Activated naive CD4-positive, alpha-beta T cell treated with anti-CD3 and anti-CD28 coated beads, Interleukin-2, amount 50 U/mL, for 24 hours (primary cell): Measurements from ENCODE around the gene ADCY5.

Experiments used
- H3K27ac Mint-ChIP-seq: one replicate; pipeline ENCODE4 v1.8.0; 2021; ENCODE audit warnings: mild to moderate bottlenecking, mixed read lengths
- H3K27me3 Mint-ChIP-seq: one replicate; pipeline ENCODE4 v1.8.0; 2021; ENCODE audit warnings: mixed read lengths
- H3K36me3 Mint-ChIP-seq: one replicate; pipeline ENCODE4 v1.8.0; 2021; ENCODE audit warnings: mixed read lengths
- H3K4me1 Mint-ChIP-seq: one replicate; pipeline ENCODE4 v1.8.0; 2021; ENCODE audit warnings: mixed read lengths
- H3K4me3 Mint-ChIP-seq: one replicate; pipeline ENCODE4 v1.8.0; 2021; ENCODE audit warnings: mild to moderate bottlenecking, mixed read lengths
- H3K9me3 Mint-ChIP-seq: one replicate; pipeline ENCODE4 v1.8.0; 2021; ENCODE audit warnings: mixed read lengths

Gene ADCY5

DNA sequence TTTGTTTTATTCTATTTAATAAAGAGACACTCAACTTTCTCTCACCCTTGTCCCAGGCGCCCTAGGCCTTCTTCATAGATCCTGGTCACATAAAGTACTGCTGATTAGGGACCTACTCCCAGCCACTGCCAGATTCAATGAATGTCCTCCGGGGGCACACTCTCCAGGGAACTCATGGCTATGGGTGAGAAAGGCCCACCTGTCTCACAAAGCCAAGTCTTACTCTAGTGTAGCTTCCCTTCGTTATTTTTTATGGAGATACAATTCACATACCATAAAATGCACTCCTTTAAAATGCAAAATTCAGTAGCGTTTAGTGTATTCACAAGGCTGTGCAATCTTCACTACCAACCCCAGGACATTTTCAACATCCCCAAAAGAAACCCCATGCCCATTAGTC, 87.8 kb downstream of the ADCY5 start:
- Mint-ChIP-seq H3K36me3 (no peaks in the 10 kb centered on the region), H3K27me3 (no peaks in the 10 kb centered on the region)

DNA sequence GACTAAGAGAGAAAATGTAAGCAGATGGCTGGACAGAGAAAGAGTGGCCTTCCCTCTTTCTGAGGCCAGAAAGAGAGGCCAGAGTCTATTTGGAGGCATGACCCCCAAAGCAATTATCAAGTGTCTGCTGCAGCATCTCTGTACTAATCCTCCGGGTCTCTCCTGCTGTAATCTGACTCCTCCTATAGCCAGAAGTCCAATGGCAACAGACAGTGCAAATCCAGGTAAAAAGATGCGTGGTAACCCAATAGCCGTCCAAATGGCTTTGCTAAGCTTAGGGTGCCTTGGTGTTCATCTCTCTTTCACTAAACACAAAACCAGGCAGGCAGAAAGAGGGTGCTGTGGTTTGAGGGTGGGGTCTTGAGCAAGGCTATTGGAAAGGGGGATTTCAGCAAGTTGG, 91.6 kb downstream of the ADCY5 start:
- no peaks in the 10 kb centered on the region for H3K9me3 Mint-ChIP-seq
- H3K4me1 Mint-ChIP-seq: no peaks in the 10 kb centered on the region
- no peaks in the 10 kb centered on the region for H3K36me3 Mint-ChIP-seq
- H3K27me3 Mint-ChIP-seq: peaks cover 3% of the 10 kb centered on the region
- H3K4me3 Mint-ChIP-seq: no peak overlapping the region
- no peak overlapping the region for H3K27ac Mint-ChIP-seq

More for the DNA sequence above, 87.8 kb downstream of the ADCY5 start:
- Mint-ChIP-seq H3K4me3 (no peak overlapping the region), H3K4me1 (no peaks in the 10 kb centered on the region), H3K9me3 (no peaks in the 10 kb centered on the region), H3K27ac (no peak overlapping the region)

DNA sequence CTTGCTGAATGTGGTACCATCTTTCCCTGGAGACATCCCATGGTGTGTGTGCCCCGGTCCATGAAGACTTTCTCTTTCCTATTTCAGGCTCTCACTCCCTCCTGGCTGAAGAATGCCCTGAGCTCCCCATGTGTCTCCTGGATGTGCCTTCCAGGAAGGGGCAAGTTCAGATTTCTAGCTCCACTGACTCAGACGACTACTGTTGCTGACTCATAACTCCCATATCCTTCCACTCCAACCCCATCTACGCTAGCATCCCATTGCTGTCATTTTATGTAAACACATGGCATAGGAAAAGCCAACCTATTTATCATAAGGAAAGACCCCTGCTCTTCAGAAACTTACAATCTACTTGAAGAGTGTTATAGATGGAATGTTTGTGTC, 95.0 kb downstream of the ADCY5 start:
- peaks cover 12% of the 10 kb centered on the region for H3K27me3 Mint-ChIP-seq
- H3K36me3 Mint-ChIP-seq: no peaks in the 10 kb centered on the region
- no peak overlapping the region for H3K4me3 Mint-ChIP-seq
- no peaks in the 10 kb centered on the region for H3K4me1 Mint-ChIP-seq
- H3K9me3 Mint-ChIP-seq: no peaks in the 10 kb centered on the region
- H3K27ac Mint-ChIP-seq: no peak overlapping the region

DNA sequence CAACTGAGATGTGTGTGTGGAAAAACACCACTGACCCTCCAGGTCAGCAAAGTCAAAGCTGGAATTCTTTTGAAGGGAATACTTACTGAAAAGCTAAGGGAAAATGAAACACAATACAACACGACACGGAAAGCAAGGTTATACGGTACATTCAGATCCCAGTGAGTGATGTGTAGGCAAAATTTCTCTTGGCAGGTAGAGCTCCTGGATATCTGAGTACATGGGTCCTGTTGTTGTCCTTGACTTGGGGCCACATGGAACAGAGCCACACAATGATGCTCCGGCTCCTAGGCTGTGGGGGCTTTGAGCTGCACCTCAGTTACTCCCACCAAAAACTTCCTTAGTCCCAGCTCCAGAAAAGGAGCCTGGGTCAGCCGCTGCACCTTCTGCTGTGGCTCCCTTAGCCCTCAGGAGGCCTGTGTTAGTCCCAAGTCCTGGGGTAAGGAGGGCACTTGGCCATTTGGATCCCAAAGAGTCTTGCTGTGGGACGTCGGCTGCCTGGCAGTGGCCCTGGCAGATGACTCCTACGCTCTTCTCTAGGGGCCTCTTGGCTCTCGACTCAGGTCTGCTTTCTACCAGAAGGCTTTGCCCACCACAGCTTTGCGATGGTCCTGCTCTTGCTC, 95.6 kb downstream of the ADCY5 start:
- Mint-ChIP-seq H3K9me3 (no peaks in the 10 kb centered on the region), H3K27me3 (peaks cover 14% of the 10 kb centered on the region), H3K36me3 (no peaks in the 10 kb centered on the region), H3K4me3 (no peak overlapping the region), H3K27ac (no peak overlapping the region), H3K4me1 (no peaks in the 10 kb centered on the region)

DNA sequence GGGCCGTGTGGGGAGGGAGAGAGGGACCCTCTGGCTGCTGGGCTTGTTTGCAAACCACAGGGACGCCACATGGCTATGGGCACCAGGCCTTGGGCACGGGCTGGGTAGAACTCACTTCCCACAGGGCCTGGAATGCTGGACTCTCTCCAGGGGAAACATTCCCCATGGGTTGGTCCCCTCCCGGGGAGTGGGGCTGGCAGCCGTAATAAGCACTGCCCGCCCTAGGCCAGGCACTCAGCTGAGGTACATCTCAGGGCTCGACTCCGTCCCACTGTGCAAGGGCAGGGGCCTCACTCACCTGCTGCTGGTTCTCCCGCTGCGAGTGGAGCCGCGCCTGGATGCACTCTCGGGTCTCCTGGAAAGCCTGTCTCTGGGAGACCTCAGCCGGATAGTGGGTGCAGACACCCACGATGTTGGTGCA, 96.7 kb downstream of the ADCY5 start:
- no peaks in the 10 kb centered on the region for H3K36me3 Mint-ChIP-seq
- peaks cover 14% of the 10 kb centered on the region for H3K27me3 Mint-ChIP-seq

DNA sequence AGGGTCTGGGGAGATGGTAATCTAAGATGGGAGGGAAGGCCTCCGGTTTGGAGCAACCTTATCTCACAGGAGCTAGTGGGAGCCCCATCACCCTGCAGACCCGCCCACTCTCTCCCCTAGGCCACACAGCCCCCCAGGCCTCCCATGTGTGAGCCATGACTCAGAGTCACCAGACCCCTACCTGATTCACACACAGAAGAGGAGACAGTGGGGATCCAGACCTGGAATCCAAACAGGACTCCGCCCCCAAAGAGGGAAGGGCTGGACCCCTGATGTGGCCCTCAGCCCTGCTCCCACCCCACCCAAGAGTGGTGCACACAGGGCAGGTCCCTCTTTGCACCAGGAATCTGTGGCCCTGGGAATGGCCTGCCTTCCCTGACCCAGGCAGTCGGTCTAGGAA, 97.4 kb downstream of the ADCY5 start:
- Mint-ChIP-seq H3K36me3 (no peaks in the 10 kb centered on the region), H3K27me3 (peaks cover 14% of the 10 kb centered on the region), H3K4me1 (no peaks in the 10 kb centered on the region), H3K9me3 (no peaks in the 10 kb centered on the region), H3K27ac (no peak overlapping the region), H3K4me3 (no peak overlapping the region)

More for the DNA sequence above, 96.7 kb downstream of the ADCY5 start:
- Mint-ChIP-seq H3K4me3 (no peak overlapping the region), H3K9me3 (no peaks in the 10 kb centered on the region), H3K4me1 (no peaks in the 10 kb centered on the region), H3K27ac (no peak overlapping the region)

DNA sequence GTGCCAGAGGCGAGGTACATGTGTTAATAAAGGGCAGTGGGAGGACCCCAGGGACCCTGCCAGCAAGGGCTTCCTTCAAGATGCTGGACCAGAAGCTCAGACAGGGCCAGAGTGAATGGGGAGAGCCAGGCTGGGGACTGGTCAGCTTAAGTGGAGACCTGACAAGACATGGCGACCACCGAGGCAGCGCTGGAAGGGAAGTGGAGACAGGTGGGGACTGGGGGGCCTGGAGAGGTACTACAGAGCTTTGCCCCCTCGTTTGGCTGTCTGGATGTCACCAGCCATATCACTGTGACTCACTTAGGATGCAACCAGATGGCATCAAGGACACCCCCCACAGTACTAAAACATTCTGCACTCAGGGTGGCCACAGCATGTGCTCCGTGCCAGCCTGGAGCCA, 97.9 kb downstream of the ADCY5 start:
- no peaks in the 10 kb centered on the region for H3K9me3 Mint-ChIP-seq
- H3K27ac Mint-ChIP-seq: no peak overlapping the region
- no peaks in the 10 kb centered on the region for H3K4me1 Mint-ChIP-seq
- H3K36me3 Mint-ChIP-seq: no peaks in the 10 kb centered on the region
- H3K4me3 Mint-ChIP-seq: no peak overlapping the region
- H3K27me3 Mint-ChIP-seq: peaks cover 14% of the 10 kb centered on the region

DNA sequence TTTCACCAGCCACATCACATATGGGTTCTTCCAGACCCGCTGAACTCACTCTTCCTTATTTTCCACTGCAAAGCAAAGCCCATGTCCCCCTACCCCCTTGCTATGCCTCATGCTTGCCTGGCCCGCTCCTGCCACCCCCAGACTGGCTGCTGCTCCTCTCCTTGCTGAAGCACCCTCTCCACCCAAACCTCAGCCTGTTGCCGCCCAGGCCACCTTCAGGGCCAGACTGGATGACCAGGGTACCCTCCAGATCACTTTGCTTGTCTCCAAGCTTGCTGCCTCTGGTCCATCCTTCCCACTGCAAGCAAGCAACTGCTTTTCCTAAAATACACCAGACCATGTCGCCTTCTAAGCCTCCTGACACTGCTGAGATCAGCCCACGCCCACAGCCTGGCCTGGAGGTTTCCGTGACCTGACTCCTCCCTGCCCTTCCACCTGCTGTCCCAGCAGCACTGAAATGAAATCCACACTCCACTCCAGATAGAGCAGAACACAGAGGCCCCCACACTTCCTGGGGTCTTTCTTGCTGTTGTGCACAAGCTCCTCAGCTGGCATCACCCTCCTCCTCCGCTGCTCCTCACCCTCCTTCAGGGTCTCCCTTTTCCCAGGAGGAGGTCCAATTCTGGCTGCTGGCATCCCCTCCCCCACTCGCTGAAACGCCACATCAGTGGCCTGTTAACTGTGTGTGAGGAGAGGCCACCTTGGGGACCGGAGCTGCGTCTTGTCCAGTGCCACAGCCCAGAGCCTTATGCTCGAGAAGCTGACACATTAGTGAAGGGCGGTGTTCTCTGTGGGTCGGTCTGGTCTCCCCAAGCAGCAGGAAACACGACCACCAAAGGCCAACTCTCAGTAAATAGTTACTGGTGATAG, 99.1 kb downstream of the ADCY5 start:
- H3K4me1 Mint-ChIP-seq: no peaks in the 10 kb centered on the region

DNA sequence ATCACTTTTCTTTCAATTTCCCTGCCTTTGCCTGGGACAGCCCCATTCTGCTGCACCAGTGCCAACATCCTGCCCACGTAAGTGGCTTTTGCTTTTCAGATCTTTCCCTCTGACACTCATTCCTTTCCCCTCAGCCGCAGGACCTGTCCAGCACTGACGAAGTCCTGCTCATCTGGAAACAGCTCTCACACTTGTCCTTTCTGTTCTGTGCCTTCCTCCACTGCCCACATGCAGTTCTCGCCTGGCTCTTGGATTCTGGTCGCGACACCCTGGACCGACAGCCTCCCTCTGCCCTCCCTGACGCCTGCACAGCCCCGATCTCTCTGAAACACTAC, 99.7 kb downstream of the ADCY5 start:
- no peaks in the 10 kb centered on the region for H3K4me1 Mint-ChIP-seq
- H3K27me3 Mint-ChIP-seq: peaks cover 11% of the 10 kb centered on the region
- no peaks in the 10 kb centered on the region for H3K36me3 Mint-ChIP-seq
- H3K27ac Mint-ChIP-seq: no peak overlapping the region
- H3K4me3 Mint-ChIP-seq: no peak overlapping the region
- no peaks in the 10 kb centered on the region for H3K9me3 Mint-ChIP-seq

More for the DNA sequence above, 99.1 kb downstream of the ADCY5 start:
- no peaks in the 10 kb centered on the region for H3K9me3 Mint-ChIP-seq
- no peaks in the 10 kb centered on the region for H3K36me3 Mint-ChIP-seq
- peaks cover 13% of the 10 kb centered on the region for H3K27me3 Mint-ChIP-seq
- no peak overlapping the region for H3K4me3 Mint-ChIP-seq
- no peak overlapping the region for H3K27ac Mint-ChIP-seq

DNA sequence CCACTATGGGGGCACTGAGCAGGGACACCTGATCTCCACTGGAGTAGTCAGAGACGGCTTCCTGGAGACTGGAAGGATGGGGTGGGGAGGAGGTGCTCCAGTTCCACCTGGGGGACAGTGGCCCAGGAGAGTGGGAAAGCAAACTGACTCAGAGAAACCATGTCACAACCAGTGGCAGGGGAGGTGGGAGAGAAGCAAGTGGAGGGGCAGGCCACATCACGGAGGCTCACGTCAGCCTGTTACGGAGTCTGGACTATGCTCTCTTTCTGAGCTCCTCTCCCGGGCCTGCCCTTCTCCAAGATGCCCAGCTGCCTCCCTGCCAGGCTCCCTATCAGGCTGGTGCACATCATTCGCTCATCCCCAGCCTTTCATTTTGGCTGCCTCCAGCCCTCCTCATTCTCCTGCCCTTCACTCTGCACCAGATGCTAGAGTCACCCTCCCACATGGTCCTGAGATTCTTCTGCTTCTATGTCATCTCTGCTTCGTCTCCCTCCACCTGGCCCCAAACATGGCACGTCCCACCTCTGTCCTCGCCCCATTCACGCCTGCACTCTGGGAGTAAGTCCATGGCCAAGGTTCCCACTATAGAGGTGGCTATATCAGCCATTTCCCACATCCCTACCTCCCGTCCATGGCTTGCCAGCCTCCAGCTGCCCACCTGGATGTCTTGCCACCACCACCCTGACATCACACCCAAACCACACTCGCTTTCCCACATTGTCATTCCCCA, 100.3 kb downstream of the ADCY5 start:
- Mint-ChIP-seq H3K27ac (no peak overlapping the region), H3K4me1 (no peaks in the 10 kb centered on the region), H3K4me3 (no peak overlapping the region), H3K9me3 (no peaks in the 10 kb centered on the region), H3K36me3 (no peaks in the 10 kb centered on the region), H3K27me3 (peaks cover 11% of the 10 kb centered on the region)

DNA sequence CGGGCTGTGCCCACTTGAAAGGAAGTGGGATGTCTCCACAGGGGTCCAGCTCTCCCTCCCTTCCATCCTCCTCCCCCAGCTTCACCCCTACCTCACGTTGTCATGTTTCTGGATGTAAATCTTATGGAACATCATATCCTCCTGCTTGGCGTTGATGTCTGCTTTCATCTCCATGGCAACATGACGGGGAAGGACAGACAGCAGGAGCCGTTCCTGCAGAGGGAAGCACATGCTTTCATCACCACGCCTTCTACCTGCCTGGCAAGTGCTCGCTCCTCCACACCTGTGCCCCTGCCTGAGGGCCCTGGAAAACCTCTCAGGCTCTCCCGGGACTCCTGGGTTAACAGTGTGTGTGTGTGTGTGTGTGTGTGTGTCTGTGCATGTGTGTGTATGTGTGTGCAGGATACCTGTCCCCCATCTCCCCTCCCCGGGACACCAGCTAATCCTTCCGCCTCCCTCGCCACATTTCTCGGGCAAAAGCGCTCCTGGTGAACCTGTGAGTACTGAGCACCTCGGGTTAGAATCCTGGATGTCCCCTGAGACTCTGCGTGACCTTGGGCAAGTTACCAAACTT, 101.1 kb downstream of the ADCY5 start:
- Mint-ChIP-seq H3K4me3 (no peak overlapping the region), H3K27me3 (peaks cover 11% of the 10 kb centered on the region), H3K4me1 (no peaks in the 10 kb centered on the region), H3K36me3 (no peaks in the 10 kb centered on the region), H3K27ac (no peak overlapping the region), H3K9me3 (no peaks in the 10 kb centered on the region)

DNA sequence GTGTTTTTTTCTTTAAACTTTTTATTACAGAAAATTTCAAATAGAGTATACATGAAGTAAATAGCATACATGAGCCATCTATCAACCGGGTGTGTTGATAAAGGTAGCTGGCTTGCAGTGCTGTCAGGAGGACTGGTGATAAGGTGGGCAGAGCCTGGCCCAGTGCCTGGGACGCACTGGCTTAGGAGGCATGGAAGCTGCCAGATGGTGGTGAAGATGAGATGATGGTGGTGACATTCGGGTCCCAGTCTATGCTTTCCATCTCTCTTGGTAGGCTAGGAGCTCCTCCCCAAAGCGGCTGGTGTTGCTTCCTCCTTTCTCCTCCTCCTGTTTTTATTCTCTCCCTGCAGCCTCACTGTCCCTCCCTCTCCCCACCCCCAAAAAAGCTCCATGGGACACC, 101.7 kb downstream of the ADCY5 start:
- Mint-ChIP-seq H3K27me3 (peaks cover 11% of the 10 kb centered on the region), H3K4me3 (no peak overlapping the region), H3K4me1 (no peaks in the 10 kb centered on the region), H3K9me3 (no peaks in the 10 kb centered on the region), H3K27ac (no peak overlapping the region), H3K36me3 (no peaks in the 10 kb centered on the region)

DNA sequence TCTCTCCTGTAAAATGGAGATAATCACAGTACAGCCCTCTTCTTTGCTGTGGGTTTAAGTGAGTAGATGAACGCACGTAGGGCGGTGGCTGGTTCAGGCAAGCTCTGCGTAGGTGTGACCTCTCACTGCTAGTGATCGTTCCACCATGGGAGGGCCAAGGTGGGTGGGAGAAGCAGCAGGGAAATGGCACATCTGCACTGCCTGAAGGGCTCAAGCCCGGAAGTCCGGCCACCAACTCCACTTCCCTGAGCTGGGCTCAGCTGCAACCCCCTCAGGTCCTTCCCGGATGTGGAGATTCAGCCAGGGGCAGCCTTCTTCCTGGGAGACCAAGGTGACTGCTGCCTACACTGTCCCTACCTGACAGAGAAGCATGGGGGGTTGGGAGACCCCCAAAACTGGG, 102.9 kb downstream of the ADCY5 start:
- Mint-ChIP-seq H3K27me3 (peaks cover 11% of the 10 kb centered on the region), H3K36me3 (no peaks in the 10 kb centered on the region), H3K27ac (no peak overlapping the region), H3K9me3 (no peaks in the 10 kb centered on the region), H3K4me3 (no peak overlapping the region), H3K4me1 (no peaks in the 10 kb centered on the region)

DNA sequence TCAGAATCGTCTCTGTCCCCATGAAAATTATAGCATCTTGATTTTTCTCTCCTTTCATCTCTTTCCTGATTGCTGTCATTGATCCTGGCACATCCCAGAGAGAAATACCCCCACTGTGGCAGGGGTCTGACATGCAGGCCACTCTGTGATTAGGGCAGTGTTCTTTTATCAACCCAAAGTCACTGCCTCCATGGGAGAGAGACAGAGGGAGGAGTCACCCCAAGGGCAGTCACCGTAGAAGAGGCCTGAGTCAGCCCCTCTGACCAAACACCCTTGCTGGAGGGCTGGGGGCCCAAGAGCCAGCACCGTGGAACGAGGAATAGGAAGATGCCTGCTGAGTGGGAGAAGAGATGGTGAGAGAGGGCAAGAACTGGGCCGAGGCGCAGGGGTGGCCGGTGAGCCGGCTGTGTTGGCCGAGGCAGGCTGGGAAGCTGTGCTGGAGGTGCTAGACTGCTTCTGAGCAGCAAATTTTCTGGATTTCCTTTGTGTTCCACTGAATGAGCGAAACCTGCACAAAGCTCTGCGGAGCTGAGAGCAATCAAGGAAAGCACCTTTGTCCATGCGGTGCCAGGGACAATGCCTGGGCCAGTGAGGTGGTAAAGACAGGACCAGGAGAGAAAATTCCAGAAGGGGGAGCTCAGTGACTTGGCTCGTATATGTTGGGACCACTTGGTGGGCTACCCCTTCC, 103.8 kb downstream of the ADCY5 start:
- Mint-ChIP-seq H3K4me1 (no peaks in the 10 kb centered on the region), H3K36me3 (no peaks in the 10 kb centered on the region), H3K4me3 (no peak overlapping the region), H3K27me3 (peaks cover 8% of the 10 kb centered on the region), H3K9me3 (no peaks in the 10 kb centered on the region), H3K27ac (no peak overlapping the region)

DNA sequence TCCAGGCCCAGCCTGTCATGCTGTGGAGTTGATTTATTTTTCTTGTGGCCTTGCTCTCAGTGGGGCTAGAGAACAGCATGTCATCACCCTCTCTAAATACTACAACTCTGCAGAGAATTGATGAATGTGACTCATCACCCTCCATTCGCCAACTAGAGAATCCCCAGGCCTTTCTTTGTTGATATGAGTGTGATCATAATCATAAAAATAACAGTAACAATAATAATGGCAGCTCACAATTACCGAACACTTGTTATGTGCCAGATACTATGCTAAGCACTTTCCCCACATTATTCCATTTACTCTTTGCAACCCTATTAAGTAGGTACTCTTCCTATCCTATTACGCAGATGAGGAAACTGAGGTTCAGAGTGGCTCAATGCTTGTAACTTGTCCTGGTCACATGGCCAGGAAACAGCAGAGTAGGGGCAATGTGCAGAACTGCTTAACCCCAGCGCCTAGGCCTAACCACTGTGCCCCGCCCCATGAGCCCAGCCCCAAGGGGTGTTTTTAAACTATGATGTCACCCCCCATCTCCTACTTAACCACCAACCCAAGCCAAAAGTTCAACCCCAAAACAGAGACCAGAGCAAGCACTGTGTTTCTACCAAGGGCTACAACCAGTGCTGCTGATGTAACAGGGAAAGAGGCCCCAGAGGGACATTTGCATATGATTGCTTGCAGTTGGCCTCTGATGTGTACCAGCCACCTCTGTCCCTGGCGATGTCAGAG, 104.5 kb downstream of the ADCY5 start:
- Mint-ChIP-seq H3K9me3 (no peaks in the 10 kb centered on the region), H3K27ac (no peak overlapping the region), H3K4me1 (no peaks in the 10 kb centered on the region), H3K27me3 (peaks cover 7% of the 10 kb centered on the region), H3K36me3 (no peaks in the 10 kb centered on the region), H3K4me3 (no peak overlapping the region)
